ENCODE results near the gene TMPRSS13. TPM values are rescaled to one million over a fixed set of nuclear protein-coding genes. Genes with fewer than 3 reads are reported as not detected.

The TMPRSS13 gene
- total and polyA plus RNA-seq, 2 donors from 2014 or later: 1.2 to 1.9 TPM

- Histone ChIP-seq H3K9me3 (ENCODE audit: control insufficient read depth in 2 of 3, insufficient read depth in 1 of 3, low read length in 3 of 3) (no peaks in the 10 kb centered on the region), H3K27me3 (ENCODE audit: control insufficient read depth, insufficient read depth, low read length) (no peaks in the 10 kb centered on the region), H3K9ac (ENCODE audit: low read length in 3 of 3) (no peak overlapping the region), H3K36me3 (ENCODE audit: control insufficient read depth in 2 of 3, insufficient read depth in 3 of 3, low read length in 3 of 3) (no peaks in the 10 kb centered on the region), H3K4me1 (ENCODE audit: control insufficient read depth in 2 of 3, insufficient read depth in 2 of 3, low read depth in 1 of 3, low read length in 3 of 3) (peaks cover 3 to 15% (median 11%) of the 10 kb centered on the region in 3 donors), H3K4me3 (ENCODE audit: low read length in 3 of 3) (no peak overlapping the region), H3K27ac (ENCODE audit: low read depth in 2 of 2, low read length in 2 of 2) (no peak overlapping the region)
- TF ChIP-seq CTCF (IDR thresholded peaks at IDR 0.05; ENCODE audit: borderline replicate concordance, extremely low read depth, insufficient read depth): no peak
- FAIRE-seq (no peak), DNase-seq (no peak)
- intact Hi-C loops (cut with DNase I): no loop called here
Observed at GRCh38 chr11:117871784-117872183, 57.4 kb downstream of the TMPRSS13 start.

GRCh38 chr11:117871160-117871559 lies 58.0 kb downstream of the TMPRSS13 start:
- Histone ChIP-seq H3K36me3 (ENCODE audit: control insufficient read depth in 2 of 3, insufficient read depth in 3 of 3, low read length in 3 of 3) (no peaks in the 10 kb centered on the region), H3K4me1 (ENCODE audit: control insufficient read depth in 2 of 3, insufficient read depth in 2 of 3, low read depth in 1 of 3, low read length in 3 of 3) (peaks cover 3 to 13% (median 10%) of the 10 kb centered on the region in 3 donors), H3K27ac (ENCODE audit: low read depth in 2 of 2, low read length in 2 of 2) (no peak overlapping the region), H3K27me3 (ENCODE audit: control insufficient read depth, insufficient read depth, low read length) (no peaks in the 10 kb centered on the region), H3K9me3 (ENCODE audit: control insufficient read depth in 2 of 3, insufficient read depth in 1 of 3, low read length in 3 of 3) (no peaks in the 10 kb centered on the region), H3K9ac (ENCODE audit: low read length in 3 of 3) (no peak overlapping the region), H3K4me3 (ENCODE audit: low read length in 3 of 3) (no peak overlapping the region)
- DNase-seq (no peak), FAIRE-seq (no peak)
- no peak for TF ChIP-seq CTCF (IDR thresholded peaks at IDR 0.05; ENCODE audit: borderline replicate concordance, extremely low read depth, insufficient read depth)
- intact Hi-C loops (cut with DNase I): no loop called here

GRCh38 chr11:117870103-117870952 lies 58.9 kb downstream of the TMPRSS13 start:
- Histone ChIP-seq H3K27me3 (ENCODE audit: control insufficient read depth, insufficient read depth, low read length) (no peaks in the 10 kb centered on the region), H3K4me1 (ENCODE audit: control insufficient read depth in 2 of 3, insufficient read depth in 2 of 3, low read depth in 1 of 3, low read length in 3 of 3) (peaks cover 3 to 11% (median 7%) of the 10 kb centered on the region in 3 donors), H3K9ac (ENCODE audit: low read length in 3 of 3) (no peak overlapping the region), H3K36me3 (ENCODE audit: control insufficient read depth in 2 of 3, insufficient read depth in 3 of 3, low read length in 3 of 3) (no peaks in the 10 kb centered on the region), H3K4me3 (ENCODE audit: low read length in 3 of 3) (no peak overlapping the region), H3K9me3 (ENCODE audit: control insufficient read depth in 2 of 3, insufficient read depth in 1 of 3, low read length in 3 of 3) (no peaks in the 10 kb centered on the region), H3K27ac (ENCODE audit: low read depth in 2 of 2, low read length in 2 of 2) (peak overlapping the region in 1 of 2 donors; percentile 37)
- no peak for FAIRE-seq
- intact Hi-C loops (cut with DNase I): no loop called here
- DNase-seq: no peak
- no peak for TF ChIP-seq CTCF (IDR thresholded peaks at IDR 0.05; ENCODE audit: borderline replicate concordance, extremely low read depth, insufficient read depth)

Data from kidney (tissue), 14 donors.